DND-41 (cell line): ENCODE measurements around the gene DYNC1H1.

Experiments used
- ATAC-seq: fragments of 200-7000 bp; cut with Tn5 transposase; 3 replicates; pipeline ENCODE4 v1.9.1; 2021; ENCODE audit warnings: low read depth; ENCODE audit not compliant: insufficient read depth
- DNase-seq: peaks from one replicate; pipeline ENCODE4 v3.0.0-alpha.2; 2020
- H2AFZ ChIP-seq: 2 replicates; pipeline ENCODE4 v1.6.0; 2012; ENCODE audit warnings: low read depth, low read length
- H3K27ac ChIP-seq: 2 replicates; pipeline ENCODE4 v1.5.1; 2012; ENCODE audit warnings: low read length, inconsistent platforms
- H3K27me3 ChIP-seq: fragments of 200-600 bp; sonication (generic); 2 replicates; pipeline ENCODE4 v1.6.0; 2012; ENCODE audit warnings: low read length, mild to moderate bottlenecking, inconsistent platforms; ENCODE audit not compliant: insufficient read depth, poor library complexity
- H3K36me3 ChIP-seq: 2 replicates; pipeline ENCODE4 v1.5.1; 2012; ENCODE audit warnings: low read length, inconsistent platforms; ENCODE audit not compliant: insufficient read depth
- H3K4me1 ChIP-seq: 2 replicates; pipeline ENCODE4 v1.5.1; 2012; ENCODE audit warnings: mild to moderate bottlenecking, low read length; ENCODE audit not compliant: insufficient read depth
- H3K4me2 ChIP-seq: 2 replicates; pipeline ENCODE4 v1.6.0; 2012; ENCODE audit warnings: mild to moderate bottlenecking, moderate library complexity, low read length, inconsistent platforms; ENCODE audit not compliant: insufficient read depth
- H3K4me3 ChIP-seq, 2 experiments: fragments of 200-600 bp in 1 of 2; shearing (Covaris generic) in 1 of 2; 2 replicates each; pipeline ENCODE4 v1.5.1; 2012 to 2016; ENCODE audit warnings: inconsistent platforms in 2 of 2, low read length in 2 of 2, mild to moderate bottlenecking in 2 of 2, low read depth in 1 of 2, moderate library complexity in 1 of 2
- H3K79me2 ChIP-seq: 2 replicates; pipeline ENCODE4 v1.6.0; 2012; ENCODE audit warnings: low read length, inconsistent platforms; ENCODE audit not compliant: insufficient read depth
- H3K9ac ChIP-seq: 2 replicates; pipeline ENCODE4 v1.6.0; 2012; ENCODE audit warnings: low read depth, mild to moderate bottlenecking, inconsistent platforms, low read length, moderate library complexity
- H3K9me3 ChIP-seq: 2 replicates; pipeline ENCODE4 v1.5.1; 2012; ENCODE audit warnings: low read length, moderate library complexity, mild to moderate bottlenecking, inconsistent platforms; ENCODE audit not compliant: insufficient read depth, severe bottlenecking
- H4K20me1 ChIP-seq: 2 replicates; pipeline ENCODE4 v1.6.0; 2012; ENCODE audit warnings: low read length; ENCODE audit not compliant: insufficient read depth
- EZH2 ChIP-seq: IDR thresholded peaks from 3 replicates; pipeline ENCODE4 v1.6.1; 2012; ENCODE audit warnings: borderline replicate concordance, low read depth, mild to moderate bottlenecking, moderate library complexity, low read length, inconsistent platforms; ENCODE audit not compliant: severe bottlenecking
- TF ChIP-seq, protein P1 (sequence below): IDR thresholded peaks from 2 replicates; pipeline ENCODE4 v1.5.1; 2012; ENCODE audit warnings: borderline replicate concordance, low read length, moderate library complexity, mild to moderate bottlenecking; ENCODE audit not compliant: poor library complexity, severe bottlenecking; ENCODE audit errors: extremely low read depth

DYNC1H1 gene

DNA sequence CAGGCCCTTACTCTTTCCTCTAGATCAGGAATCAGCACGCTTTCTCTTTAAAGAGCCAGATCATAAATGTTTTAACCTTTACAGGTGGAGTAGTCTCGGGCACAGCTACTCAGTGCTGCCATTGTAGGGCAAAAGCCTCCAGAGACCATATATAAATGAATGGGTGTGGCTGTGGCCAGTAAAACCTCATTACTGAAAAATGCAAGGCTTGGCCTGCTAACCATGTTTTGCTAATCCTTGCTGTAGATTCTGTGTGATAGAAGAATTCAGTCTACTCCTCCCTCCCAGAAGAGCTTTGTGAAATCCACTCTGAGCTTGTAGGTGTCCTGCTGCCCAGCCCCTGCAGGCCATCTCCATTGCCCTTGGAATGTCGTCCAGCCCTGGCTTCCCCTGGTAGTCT is 64.4 kb downstream of the DYNC1H1 start:
- Histone ChIP-seq H3K4me3 (no peak overlapping the region), H3K4me2 (no peak overlapping the region), H3K9me3 (no peaks in the 10 kb centered on the region), H4K20me1 (0 out of 2 replicates have a peak, but pooled peaks cover 2% of the 10 kb centered on the region), H3K27ac (no peak overlapping the region), H3K36me3 (peaks cover 89% of the 10 kb centered on the region), H3K4me1 (no peaks in the 10 kb centered on the region), H3K79me2 (no peaks in the 10 kb centered on the region), H2AFZ (no peak overlapping the region), H3K27me3 (no peaks in the 10 kb centered on the region), H3K9ac (no peak overlapping the region)
- TF ChIP-seq, protein P1, sequence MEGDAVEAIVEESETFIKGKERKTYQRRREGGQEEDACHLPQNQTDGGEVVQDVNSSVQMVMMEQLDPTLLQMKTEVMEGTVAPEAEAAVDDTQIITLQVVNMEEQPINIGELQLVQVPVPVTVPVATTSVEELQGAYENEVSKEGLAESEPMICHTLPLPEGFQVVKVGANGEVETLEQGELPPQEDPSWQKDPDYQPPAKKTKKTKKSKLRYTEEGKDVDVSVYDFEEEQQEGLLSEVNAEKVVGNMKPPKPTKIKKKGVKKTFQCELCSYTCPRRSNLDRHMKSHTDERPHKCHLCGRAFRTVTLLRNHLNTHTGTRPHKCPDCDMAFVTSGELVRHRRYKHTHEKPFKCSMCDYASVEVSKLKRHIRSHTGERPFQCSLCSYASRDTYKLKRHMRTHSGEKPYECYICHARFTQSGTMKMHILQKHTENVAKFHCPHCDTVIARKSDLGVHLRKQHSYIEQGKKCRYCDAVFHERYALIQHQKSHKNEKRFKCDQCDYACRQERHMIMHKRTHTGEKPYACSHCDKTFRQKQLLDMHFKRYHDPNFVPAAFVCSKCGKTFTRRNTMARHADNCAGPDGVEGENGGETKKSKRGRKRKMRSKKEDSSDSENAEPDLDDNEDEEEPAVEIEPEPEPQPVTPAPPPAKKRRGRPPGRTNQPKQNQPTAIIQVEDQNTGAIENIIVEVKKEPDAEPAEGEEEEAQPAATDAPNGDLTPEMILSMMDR, result no peak
- no peak for TF ChIP-seq EZH2
- DNase-seq (no peak), ATAC-seq (no peak)

GRCh38 chr14:102029956-102030355 is 65.6 kb downstream of the DYNC1H1 start:
- no peak overlapping the region for H3K9ac ChIP-seq
- ATAC-seq (no peak), DNase-seq (no peak)
- H3K9me3 ChIP-seq, result no peaks in the 10 kb centered on the region
- no peaks in the 10 kb centered on the region for H3K27me3 ChIP-seq
- TF ChIP-seq, protein P1, result no peak
- TF ChIP-seq EZH2, result no peak
- H3K4me2 ChIP-seq, result no peak overlapping the region
- H3K4me1 ChIP-seq, result no peaks in the 10 kb centered on the region
- H3K4me3 ChIP-seq, result no peak overlapping the region
- peaks cover 91% of the 10 kb centered on the region for H3K36me3 ChIP-seq
- no peak overlapping the region for H3K27ac ChIP-seq
- 0 out of 2 replicates have a peak, but pooled peaks cover 6% of the 10 kb centered on the region for H4K20me1 ChIP-seq
- no peaks in the 10 kb centered on the region for H3K79me2 ChIP-seq
- no peak overlapping the region for H2AFZ ChIP-seq

DNA sequence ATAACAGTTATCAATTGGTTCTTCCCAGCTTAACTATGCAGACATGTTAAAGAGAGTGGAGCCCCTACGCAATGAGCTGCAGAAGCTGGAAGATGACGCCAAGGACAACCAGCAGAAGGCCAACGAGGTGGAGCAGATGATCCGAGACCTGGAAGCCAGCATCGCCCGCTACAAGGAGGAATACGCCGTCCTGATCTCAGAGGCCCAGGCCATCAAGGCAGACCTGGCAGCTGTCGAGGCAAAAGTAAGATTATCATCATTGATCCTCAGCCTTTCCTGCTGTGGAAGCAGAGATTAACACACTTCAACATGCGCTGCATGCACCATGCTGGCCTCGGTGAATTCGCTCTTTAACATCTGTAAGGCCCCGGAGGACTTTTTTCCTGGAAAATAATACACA is 68.9 kb downstream of the DYNC1H1 start:
- no peak overlapping the region for H2AFZ ChIP-seq
- TF ChIP-seq, protein P1, result no peak
- no peak overlapping the region for H3K9ac ChIP-seq
- 0 out of 2 replicates have a peak, but pooled peaks cover 4% of the 10 kb centered on the region for H4K20me1 ChIP-seq
- DNase-seq (no peak), ATAC-seq (no peak)
- H3K27ac ChIP-seq, result no peak overlapping the region
- no peak overlapping the region for H3K4me3 ChIP-seq
- no peaks in the 10 kb centered on the region for H3K4me1 ChIP-seq
- H3K79me2 ChIP-seq, result no peaks in the 10 kb centered on the region
- H3K27me3 ChIP-seq, result no peaks in the 10 kb centered on the region
- H3K9me3 ChIP-seq, result no peaks in the 10 kb centered on the region
- peaks cover 91% of the 10 kb centered on the region for H3K36me3 ChIP-seq
- H3K4me2 ChIP-seq, result no peak overlapping the region

DNA sequence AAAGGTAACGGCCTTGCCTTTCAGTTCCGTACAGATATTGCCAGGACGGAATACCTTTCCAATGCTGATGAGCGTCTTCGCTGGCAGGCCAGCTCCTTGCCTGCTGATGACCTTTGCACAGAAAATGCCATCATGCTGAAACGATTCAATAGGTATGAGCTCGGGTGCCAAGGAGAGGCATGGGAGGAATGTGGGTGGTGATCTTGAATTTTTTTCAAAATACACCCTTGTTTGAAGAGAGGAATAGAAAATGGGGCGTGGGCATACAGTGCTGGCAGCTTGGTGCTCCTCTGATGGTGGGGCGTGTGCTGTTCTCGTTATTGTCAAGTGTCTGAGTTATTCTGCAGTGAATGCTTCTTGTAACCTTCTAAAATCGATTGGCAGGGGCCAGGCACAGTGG is 69.9 kb downstream of the DYNC1H1 start:
- H3K4me2 ChIP-seq, result no peak overlapping the region
- no peaks in the 10 kb centered on the region for H3K27me3 ChIP-seq
- no peak overlapping the region for H2AFZ ChIP-seq
- no peaks in the 10 kb centered on the region for H3K4me1 ChIP-seq
- H3K9me3 ChIP-seq, result no peaks in the 10 kb centered on the region
- DNase-seq (no peak), ATAC-seq (no peak)
- no peak overlapping the region for H3K27ac ChIP-seq
- H4K20me1 ChIP-seq, result 0 out of 2 replicates have a peak, but pooled peaks cover 4% of the 10 kb centered on the region
- H3K4me3 ChIP-seq, result no peak overlapping the region
- TF ChIP-seq, protein P1, result no peak
- no peak for TF ChIP-seq EZH2
- no peaks in the 10 kb centered on the region for H3K79me2 ChIP-seq
- H3K9ac ChIP-seq, result no peak overlapping the region
- peaks cover 91% of the 10 kb centered on the region for H3K36me3 ChIP-seq
